ENCODE measurements around the gene IPMK. TPM values are rescaled to one million over a fixed set of nuclear protein-coding genes. Genes with fewer than 3 reads are reported as not detected.

The IPMK gene
- 3.1 TPM for total RNA-seq

GRCh38 chr10:58267713-58268453, at the start of gene IPMK:
IPMK (minus strand) TSS chr10:58267894; CDS start chr10:58267611, 283 bp downstream.
- peak within 1 kb of the TSS; percentile 93 to 94 (median 93) for H3K9ac ChIP-seq (ENCODE audit: low read depth in 1 of 3, low read length in 3 of 3)
- H3K4me1 ChIP-seq (ENCODE audit: control insufficient read depth in 3 of 3, insufficient read depth in 3 of 3, low read length in 3 of 3), result peaks cover 7 to 25% (median 17%) of the 10 kb centered on the region in 3 donors
- H3K9me3 ChIP-seq (ENCODE audit: control insufficient read depth in 3 of 3, low read length in 3 of 3), result no peaks in the 10 kb centered on the region

DNA sequence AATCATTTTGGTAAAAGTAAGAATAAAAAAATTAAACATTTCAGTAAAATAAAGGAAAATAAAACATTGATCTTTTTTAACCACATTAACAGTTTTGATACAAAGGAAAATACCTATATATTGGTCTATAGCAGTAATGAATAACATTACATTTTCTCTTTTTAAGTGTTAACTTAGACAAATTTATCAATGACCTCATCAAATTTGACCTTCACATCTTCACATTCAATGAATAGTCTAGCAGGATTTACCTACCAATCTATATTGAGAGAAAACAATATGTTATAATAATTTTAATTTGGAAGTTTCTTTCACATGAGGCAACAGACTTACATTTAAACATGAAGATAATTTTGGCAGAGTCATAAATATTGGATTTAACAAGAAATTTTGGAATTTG, 49.2 kb upstream of the IPMK start:
- Histone ChIP-seq H3K9ac (ENCODE audit: low read depth in 1 of 3, low read length in 3 of 3) (no peak overlapping the region), H3K27ac (ENCODE audit: low read depth, low read length) (no peak overlapping the region), H3K36me3 (ENCODE audit: control insufficient read depth in 3 of 3, insufficient read depth in 3 of 3, low read length in 3 of 3) (no peaks in the 10 kb centered on the region), H3K4me3 (ENCODE audit: low read length in 3 of 3) (no peak overlapping the region), H3K9me3 (ENCODE audit: control insufficient read depth in 3 of 3, low read length in 3 of 3) (no peaks in the 10 kb centered on the region), H3K27me3 (ENCODE audit: control insufficient read depth in 3 of 3, insufficient read depth in 3 of 3, low read length in 3 of 3) (no peaks in the 10 kb centered on the region), H3K4me1 (ENCODE audit: control insufficient read depth in 3 of 3, insufficient read depth in 3 of 3, low read length in 3 of 3) (no peaks in the 10 kb centered on the region)

More at GRCh38 chr10:58267713-58268453, at the start of gene IPMK:
- H3K27ac ChIP-seq (ENCODE audit: low read depth, low read length), result peak within 1 kb of the TSS; percentile 96
- no peaks in the 10 kb centered on the region for H3K36me3 ChIP-seq (ENCODE audit: control insufficient read depth in 3 of 3, insufficient read depth in 3 of 3, low read length in 3 of 3)
- H3K27me3 ChIP-seq (ENCODE audit: control insufficient read depth in 3 of 3, insufficient read depth in 3 of 3, low read length in 3 of 3), result no peaks in the 10 kb centered on the region
- H3K4me3 ChIP-seq (ENCODE audit: low read length in 3 of 3), result peak within 1 kb of the TSS; percentile 91 to 98 (median 92)

GRCh38 chr10:58311026-58311425, 43.3 kb upstream of the IPMK start:
- Histone ChIP-seq H3K36me3 (ENCODE audit: control insufficient read depth in 3 of 3, insufficient read depth in 3 of 3, low read length in 3 of 3) (no peaks in the 10 kb centered on the region), H3K4me3 (ENCODE audit: low read length in 3 of 3) (no peak overlapping the region), H3K4me1 (ENCODE audit: control insufficient read depth in 3 of 3, insufficient read depth in 3 of 3, low read length in 3 of 3) (no peaks in the 10 kb centered on the region), H3K27ac (ENCODE audit: low read depth, low read length) (no peak overlapping the region), H3K9me3 (ENCODE audit: control insufficient read depth in 3 of 3, low read length in 3 of 3) (no peaks in the 10 kb centered on the region), H3K27me3 (ENCODE audit: control insufficient read depth in 3 of 3, insufficient read depth in 3 of 3, low read length in 3 of 3) (no peaks in the 10 kb centered on the region), H3K9ac (ENCODE audit: low read depth in 1 of 3, low read length in 3 of 3) (no peak overlapping the region)

GRCh38 chr10:58307676-58308075, 40.0 kb upstream of the IPMK start:
- H3K9ac ChIP-seq (ENCODE audit: low read depth in 1 of 3, low read length in 3 of 3), result no peak overlapping the region
- no peak overlapping the region for H3K27ac ChIP-seq (ENCODE audit: low read depth, low read length)
- H3K4me3 ChIP-seq (ENCODE audit: low read length in 3 of 3), result no peak overlapping the region
- no peaks in the 10 kb centered on the region for H3K27me3 ChIP-seq (ENCODE audit: control insufficient read depth in 3 of 3, insufficient read depth in 3 of 3, low read length in 3 of 3)
- no peaks in the 10 kb centered on the region for H3K4me1 ChIP-seq (ENCODE audit: control insufficient read depth in 3 of 3, insufficient read depth in 3 of 3, low read length in 3 of 3)
- H3K36me3 ChIP-seq (ENCODE audit: control insufficient read depth in 3 of 3, insufficient read depth in 3 of 3, low read length in 3 of 3), result no peaks in the 10 kb centered on the region
- no peaks in the 10 kb centered on the region for H3K9me3 ChIP-seq (ENCODE audit: control insufficient read depth in 3 of 3, low read length in 3 of 3)

- Histone ChIP-seq H3K4me3 (ENCODE audit: low read length in 3 of 3) (no peak overlapping the region), H3K27ac (ENCODE audit: low read depth, low read length) (no peak overlapping the region), H3K4me1 (ENCODE audit: control insufficient read depth in 3 of 3, insufficient read depth in 3 of 3, low read length in 3 of 3) (no peaks in the 10 kb centered on the region), H3K9ac (ENCODE audit: low read depth in 1 of 3, low read length in 3 of 3) (no peak overlapping the region), H3K27me3 (ENCODE audit: control insufficient read depth in 3 of 3, insufficient read depth in 3 of 3, low read length in 3 of 3) (no peaks in the 10 kb centered on the region), H3K36me3 (ENCODE audit: control insufficient read depth in 3 of 3, insufficient read depth in 3 of 3, low read length in 3 of 3) (no peaks in the 10 kb centered on the region), H3K9me3 (ENCODE audit: control insufficient read depth in 3 of 3, low read length in 3 of 3) (no peaks in the 10 kb centered on the region)
Observed at GRCh38 chr10:58305821-58306220, 38.1 kb upstream of the IPMK start.

- H3K36me3 ChIP-seq (ENCODE audit: control insufficient read depth in 3 of 3, insufficient read depth in 3 of 3, low read length in 3 of 3), result no peaks in the 10 kb centered on the region
- no peak overlapping the region for H3K27ac ChIP-seq (ENCODE audit: low read depth, low read length)
- H3K4me1 ChIP-seq (ENCODE audit: control insufficient read depth in 3 of 3, insufficient read depth in 3 of 3, low read length in 3 of 3), result no peaks in the 10 kb centered on the region
- H3K27me3 ChIP-seq (ENCODE audit: control insufficient read depth in 3 of 3, insufficient read depth in 3 of 3, low read length in 3 of 3), result no peaks in the 10 kb centered on the region
- H3K9me3 ChIP-seq (ENCODE audit: control insufficient read depth in 3 of 3, low read length in 3 of 3), result no peaks in the 10 kb centered on the region
- no peak overlapping the region for H3K4me3 ChIP-seq (ENCODE audit: low read length in 3 of 3)
- no peak overlapping the region for H3K9ac ChIP-seq (ENCODE audit: low read depth in 1 of 3, low read length in 3 of 3)
Observed at GRCh38 chr10:58304099-58304633, 36.5 kb upstream of the IPMK start.

DNA sequence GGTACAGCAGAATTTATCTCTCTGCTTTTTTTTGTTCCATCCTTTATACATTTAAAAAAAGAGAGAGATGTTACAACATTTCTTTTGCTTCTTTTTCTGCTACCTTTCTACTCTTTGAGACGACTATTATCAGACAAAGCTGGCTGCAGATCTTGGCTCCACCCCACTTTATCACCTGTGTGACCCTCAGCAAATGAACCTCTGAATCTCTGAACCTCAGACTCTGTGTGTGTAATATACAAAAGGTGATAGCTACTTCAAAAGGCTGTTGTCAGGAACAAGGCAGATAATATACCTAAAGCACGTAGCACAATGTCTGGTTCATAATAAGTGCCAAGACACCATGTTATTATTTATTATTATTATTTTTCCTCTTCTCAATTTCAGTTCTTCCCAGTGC, 34.6 kb upstream of the IPMK start:
- Histone ChIP-seq H3K36me3 (ENCODE audit: control insufficient read depth in 3 of 3, insufficient read depth in 3 of 3, low read length in 3 of 3) (no peaks in the 10 kb centered on the region), H3K9ac (ENCODE audit: low read depth in 1 of 3, low read length in 3 of 3) (no peak overlapping the region), H3K27me3 (ENCODE audit: control insufficient read depth in 3 of 3, insufficient read depth in 3 of 3, low read length in 3 of 3) (no peaks in the 10 kb centered on the region), H3K27ac (ENCODE audit: low read depth, low read length) (no peak overlapping the region), H3K4me1 (ENCODE audit: control insufficient read depth in 3 of 3, insufficient read depth in 3 of 3, low read length in 3 of 3) (no peaks in the 10 kb centered on the region), H3K4me3 (ENCODE audit: low read length in 3 of 3) (no peak overlapping the region), H3K9me3 (ENCODE audit: control insufficient read depth in 3 of 3, low read length in 3 of 3) (no peaks in the 10 kb centered on the region)

GRCh38 chr10:58300676-58301075, 33.0 kb upstream of the IPMK start:
- H3K9ac ChIP-seq (ENCODE audit: low read depth in 1 of 3, low read length in 3 of 3), result no peak overlapping the region
- no peaks in the 10 kb centered on the region for H3K36me3 ChIP-seq (ENCODE audit: control insufficient read depth in 3 of 3, insufficient read depth in 3 of 3, low read length in 3 of 3)
- no peak overlapping the region for H3K4me3 ChIP-seq (ENCODE audit: low read length in 3 of 3)
- H3K9me3 ChIP-seq (ENCODE audit: control insufficient read depth in 3 of 3, low read length in 3 of 3), result no peaks in the 10 kb centered on the region
- no peaks in the 10 kb centered on the region for H3K27me3 ChIP-seq (ENCODE audit: control insufficient read depth in 3 of 3, insufficient read depth in 3 of 3, low read length in 3 of 3)
- no peaks in the 10 kb centered on the region for H3K4me1 ChIP-seq (ENCODE audit: control insufficient read depth in 3 of 3, insufficient read depth in 3 of 3, low read length in 3 of 3)
- H3K27ac ChIP-seq (ENCODE audit: low read depth, low read length), result no peak overlapping the region

GRCh38 chr10:58299580-58299979, 31.9 kb upstream of the IPMK start:
- no peak overlapping the region for H3K27ac ChIP-seq (ENCODE audit: low read depth, low read length)
- H3K9me3 ChIP-seq (ENCODE audit: control insufficient read depth in 3 of 3, low read length in 3 of 3), result no peaks in the 10 kb centered on the region
- no peaks in the 10 kb centered on the region for H3K27me3 ChIP-seq (ENCODE audit: control insufficient read depth in 3 of 3, insufficient read depth in 3 of 3, low read length in 3 of 3)
- H3K9ac ChIP-seq (ENCODE audit: low read depth in 1 of 3, low read length in 3 of 3), result no peak overlapping the region
- H3K4me3 ChIP-seq (ENCODE audit: low read length in 3 of 3), result no peak overlapping the region
- no peaks in the 10 kb centered on the region for H3K4me1 ChIP-seq (ENCODE audit: control insufficient read depth in 3 of 3, insufficient read depth in 3 of 3, low read length in 3 of 3)
- no peaks in the 10 kb centered on the region for H3K36me3 ChIP-seq (ENCODE audit: control insufficient read depth in 3 of 3, insufficient read depth in 3 of 3, low read length in 3 of 3)

GRCh38 chr10:58293989-58294388, 26.3 kb upstream of the IPMK start:
- H3K4me1 ChIP-seq (ENCODE audit: control insufficient read depth in 3 of 3, insufficient read depth in 3 of 3, low read length in 3 of 3), result no peaks in the 10 kb centered on the region
- H3K9me3 ChIP-seq (ENCODE audit: control insufficient read depth in 3 of 3, low read length in 3 of 3), result no peaks in the 10 kb centered on the region
- no peak overlapping the region for H3K27ac ChIP-seq (ENCODE audit: low read depth, low read length)
- H3K27me3 ChIP-seq (ENCODE audit: control insufficient read depth in 3 of 3, insufficient read depth in 3 of 3, low read length in 3 of 3), result no peaks in the 10 kb centered on the region
- no peaks in the 10 kb centered on the region for H3K36me3 ChIP-seq (ENCODE audit: control insufficient read depth in 3 of 3, insufficient read depth in 3 of 3, low read length in 3 of 3)
- H3K9ac ChIP-seq (ENCODE audit: low read depth in 1 of 3, low read length in 3 of 3), result no peak overlapping the region
- H3K4me3 ChIP-seq (ENCODE audit: low read length in 3 of 3), result no peak overlapping the region
